HEK293 (cell line): ENCODE data around the gene KCNK15.

Source experiments
- KLF16 ChIP-seq: fragments of 450-650 bp; formaldehyde crosslinking; IDR thresholded peaks from 2 replicates; pipeline ENCODE4 v1.5.1; 2017; ENCODE audit warnings: missing biosample characterization, missing genetic modification characterization
- ZNF140 ChIP-seq: fragments of 450-650 bp; formaldehyde crosslinking; IDR thresholded peaks from 2 replicates; pipeline ENCODE4 v1.5.1; 2016; ENCODE audit warnings: missing biosample characterization, missing genetic modification characterization
- ZNF175 ChIP-seq: fragments of 450-650 bp; formaldehyde crosslinking; IDR thresholded peaks from 2 replicates; pipeline ENCODE4 v1.5.1; 2016; ENCODE audit warnings: missing biosample characterization, missing genetic modification characterization
- ZNF274 ChIP-seq, 2 experiments: fragments of 200-500 bp in 1 of 2; fragments of 450-650 bp in 1 of 2; sonication (Bioruptor generic) in 1 of 2; formaldehyde crosslinking in 1 of 2; IDR thresholded peaks; 2 replicates each; pipeline versions ENCODE4 v1.5.1 to v1.6.1; 2014 to 2016; ENCODE audit warnings: borderline replicate concordance in 1 of 2, inconsistent platforms in 1 of 2, low read length in 1 of 2, missing biosample characterization in 1 of 2, missing genetic modification characterization in 1 of 2
- ZNF404 ChIP-seq: fragments of 450-650 bp; formaldehyde crosslinking; IDR thresholded peaks from 2 replicates; pipeline ENCODE4 v1.5.1; 2017; ENCODE audit warnings: missing biosample characterization, missing genetic modification characterization
- ZNF510 ChIP-seq: fragments of 450-650 bp; formaldehyde crosslinking; IDR thresholded peaks from 2 replicates; pipeline ENCODE4 v1.5.1; 2018; ENCODE audit warnings: mild to moderate bottlenecking, missing genetic modification characterization, missing biosample characterization; ENCODE audit not compliant: insufficient replicate concordance
- ZNF600 ChIP-seq: fragments of 450-650 bp; formaldehyde crosslinking; IDR thresholded peaks from 2 replicates; pipeline ENCODE4 v1.5.1; 2016; ENCODE audit warnings: missing biosample characterization, missing genetic modification characterization
- ZNF621 ChIP-seq: fragments of 450-650 bp; formaldehyde crosslinking; IDR thresholded peaks from 2 replicates; pipeline ENCODE4 v1.5.1; 2017; ENCODE audit warnings: missing biosample characterization, missing genetic modification characterization
- TF ChIP-seq, protein P1 (sequence below): IDR thresholded peaks from 2 replicates; pipeline ENCODE4 v1.6.1; 2011; ENCODE audit warnings: mild to moderate bottlenecking, low read depth, low read length, borderline replicate concordance
- TF ChIP-seq, protein P2 (sequence below): fragments of 450-650 bp; formaldehyde crosslinking; conservative IDR thresholded peaks from 2 replicates; pipeline ENCODE4 v1.5.1; 2016; ENCODE audit warnings: low read depth, missing biosample characterization, missing genetic modification characterization
- TF ChIP-seq, protein P3 (sequence below): fragments of 450-650 bp; formaldehyde crosslinking; IDR thresholded peaks from 2 replicates; pipeline ENCODE4 v1.5.1; 2016; ENCODE audit warnings: missing biosample characterization, missing genetic modification characterization
- TF ChIP-seq, protein P4 (sequence below): fragments of 450-650 bp; formaldehyde crosslinking; IDR thresholded peaks from 2 replicates; pipeline ENCODE4 v1.5.1; 2016; ENCODE audit warnings: missing biosample characterization, missing genetic modification characterization
- TF ChIP-seq, protein P5 (sequence below): fragments of 450-650 bp; formaldehyde crosslinking; IDR thresholded peaks from 2 replicates; pipeline ENCODE4 v1.5.1; 2017; ENCODE audit warnings: missing biosample characterization, mild to moderate bottlenecking, missing genetic modification characterization, moderate library complexity

DNA sequence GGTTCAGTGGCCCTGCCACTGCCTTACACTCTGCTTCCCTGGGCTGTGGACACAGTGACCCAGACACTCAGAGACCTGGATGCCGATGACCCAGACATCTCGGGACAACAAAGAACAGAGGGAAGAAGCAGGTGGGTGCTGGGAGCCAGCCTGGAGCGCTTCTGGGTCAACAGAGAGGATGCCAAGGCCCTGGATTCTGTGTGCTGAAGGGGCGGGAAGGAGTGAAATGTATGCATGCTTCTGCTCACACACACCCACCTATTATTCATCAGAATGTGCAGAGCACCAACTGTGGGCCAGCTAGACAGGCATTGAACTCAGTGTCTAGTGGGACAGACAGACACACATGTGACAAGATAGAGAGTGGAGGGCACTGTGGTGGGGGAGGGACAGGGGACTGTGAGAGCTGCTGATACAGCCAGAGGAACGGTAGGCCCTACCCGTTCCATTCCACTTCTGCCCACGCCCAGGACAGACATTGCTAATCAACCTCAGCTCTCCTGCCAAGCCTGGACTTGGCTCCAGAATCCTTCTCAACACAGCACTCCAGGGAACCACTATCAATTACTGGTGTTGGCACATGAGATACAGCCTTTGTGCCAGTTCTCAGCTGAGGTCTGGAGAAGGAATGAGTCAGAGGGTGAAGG lies 20.2 kb downstream of the KCNK15 start:
- TF ChIP-seq ZNF274 (IDR thresholded peaks at IDR 0.05; ENCODE audit: low read length) (no peak), ZNF274 (tag by site-specific recombination; IDR thresholded peaks at IDR 0.05; ENCODE audit: borderline replicate concordance) (no peak), ZNF140 (tag by site-specific recombination) (no peak), ZNF621 (tag by site-specific recombination) (no peak), ZNF404 (tag by site-specific recombination) (no peak), ZNF510 (no peak), ZNF175 (tag by site-specific recombination) (no peak), KLF16 (tag by site-specific recombination) (no peak), ZNF600 (no peak)
- TF ChIP-seq, protein P1, sequence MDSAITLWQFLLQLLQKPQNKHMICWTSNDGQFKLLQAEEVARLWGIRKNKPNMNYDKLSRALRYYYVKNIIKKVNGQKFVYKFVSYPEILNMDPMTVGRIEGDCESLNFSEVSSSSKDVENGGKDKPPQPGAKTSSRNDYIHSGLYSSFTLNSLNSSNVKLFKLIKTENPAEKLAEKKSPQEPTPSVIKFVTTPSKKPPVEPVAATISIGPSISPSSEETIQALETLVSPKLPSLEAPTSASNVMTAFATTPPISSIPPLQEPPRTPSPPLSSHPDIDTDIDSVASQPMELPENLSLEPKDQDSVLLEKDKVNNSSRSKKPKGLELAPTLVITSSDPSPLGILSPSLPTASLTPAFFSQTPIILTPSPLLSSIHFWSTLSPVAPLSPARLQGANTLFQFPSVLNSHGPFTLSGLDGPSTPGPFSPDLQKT = no peak
- TF ChIP-seq, protein P2, sequence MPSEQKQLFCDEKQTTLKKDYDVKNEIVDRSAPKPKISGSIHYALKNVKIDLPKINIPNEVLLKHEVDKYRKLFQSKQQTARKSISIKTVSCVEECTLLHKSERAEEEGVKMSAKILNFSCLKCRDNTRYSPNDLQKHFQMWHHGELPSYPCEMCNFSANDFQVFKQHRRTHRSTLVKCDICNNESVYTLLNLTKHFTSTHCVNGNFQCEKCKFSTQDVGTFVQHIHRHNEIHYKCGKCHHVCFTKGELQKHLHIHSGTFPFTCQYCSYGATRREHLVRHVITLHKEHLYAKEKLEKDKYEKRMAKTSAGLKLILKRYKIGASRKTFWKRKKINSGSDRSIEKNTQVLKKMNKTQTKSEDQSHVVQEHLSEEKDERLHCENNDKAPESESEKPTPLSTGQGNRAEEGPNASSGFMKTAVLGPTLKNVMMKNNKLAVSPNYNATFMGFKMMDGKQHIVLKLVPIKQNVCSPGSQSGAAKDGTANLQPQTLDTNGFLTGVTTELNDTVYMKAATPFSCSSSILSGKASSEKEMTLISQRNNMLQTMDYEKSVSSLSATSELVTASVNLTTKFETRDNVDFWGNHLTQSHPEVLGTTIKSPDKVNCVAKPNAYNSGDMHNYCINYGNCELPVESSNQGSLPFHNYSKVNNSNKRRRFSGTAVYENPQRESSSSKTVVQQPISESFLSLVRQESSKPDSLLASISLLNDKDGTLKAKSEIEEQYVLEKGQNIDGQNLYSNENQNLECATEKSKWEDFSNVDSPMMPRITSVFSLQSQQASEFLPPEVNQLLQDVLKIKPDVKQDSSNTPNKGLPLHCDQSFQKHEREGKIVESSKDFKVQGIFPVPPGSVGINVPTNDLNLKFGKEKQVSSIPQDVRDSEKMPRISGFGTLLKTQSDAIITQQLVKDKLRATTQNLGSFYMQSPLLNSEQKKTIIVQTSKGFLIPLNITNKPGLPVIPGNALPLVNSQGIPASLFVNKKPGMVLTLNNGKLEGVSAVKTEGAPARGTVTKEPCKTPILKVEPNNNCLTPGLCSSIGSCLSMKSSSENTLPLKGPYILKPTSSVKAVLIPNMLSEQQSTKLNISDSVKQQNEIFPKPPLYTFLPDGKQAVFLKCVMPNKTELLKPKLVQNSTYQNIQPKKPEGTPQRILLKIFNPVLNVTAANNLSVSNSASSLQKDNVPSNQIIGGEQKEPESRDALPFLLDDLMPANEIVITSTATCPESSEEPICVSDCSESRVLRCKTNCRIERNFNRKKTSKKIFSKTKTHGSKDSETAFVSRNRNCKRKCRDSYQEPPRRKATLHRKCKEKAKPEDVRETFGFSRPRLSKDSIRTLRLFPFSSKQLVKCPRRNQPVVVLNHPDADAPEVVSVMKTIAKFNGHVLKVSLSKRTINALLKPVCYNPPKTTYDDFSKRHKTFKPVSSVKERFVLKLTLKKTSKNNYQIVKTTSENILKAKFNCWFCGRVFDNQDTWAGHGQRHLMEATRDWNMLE (tag by site-specific recombination) = no peak
- TF ChIP-seq, protein P3, sequence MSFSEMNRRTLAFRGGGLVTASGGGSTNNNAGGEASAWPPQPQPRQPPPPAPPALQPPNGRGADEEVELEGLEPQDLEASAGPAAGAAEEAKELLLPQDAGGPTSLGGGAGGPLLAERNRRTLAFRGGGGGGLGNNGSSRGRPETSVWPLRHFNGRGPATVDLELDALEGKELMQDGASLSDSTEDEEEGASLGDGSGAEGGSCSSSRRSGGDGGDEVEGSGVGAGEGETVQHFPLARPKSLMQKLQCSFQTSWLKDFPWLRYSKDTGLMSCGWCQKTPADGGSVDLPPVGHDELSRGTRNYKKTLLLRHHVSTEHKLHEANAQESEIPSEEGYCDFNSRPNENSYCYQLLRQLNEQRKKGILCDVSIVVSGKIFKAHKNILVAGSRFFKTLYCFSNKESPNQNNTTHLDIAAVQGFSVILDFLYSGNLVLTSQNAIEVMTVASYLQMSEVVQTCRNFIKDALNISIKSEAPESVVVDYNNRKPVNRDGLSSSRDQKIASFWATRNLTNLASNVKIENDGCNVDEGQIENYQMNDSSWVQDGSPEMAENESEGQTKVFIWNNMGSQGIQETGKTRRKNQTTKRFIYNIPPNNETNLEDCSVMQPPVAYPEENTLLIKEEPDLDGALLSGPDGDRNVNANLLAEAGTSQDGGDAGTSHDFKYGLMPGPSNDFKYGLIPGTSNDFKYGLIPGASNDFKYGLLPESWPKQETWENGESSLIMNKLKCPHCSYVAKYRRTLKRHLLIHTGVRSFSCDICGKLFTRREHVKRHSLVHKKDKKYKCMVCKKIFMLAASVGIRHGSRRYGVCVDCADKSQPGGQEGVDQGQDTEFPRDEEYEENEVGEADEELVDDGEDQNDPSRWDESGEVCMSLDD (tag by site-specific recombination) = no peak
- TF ChIP-seq, protein P4, sequence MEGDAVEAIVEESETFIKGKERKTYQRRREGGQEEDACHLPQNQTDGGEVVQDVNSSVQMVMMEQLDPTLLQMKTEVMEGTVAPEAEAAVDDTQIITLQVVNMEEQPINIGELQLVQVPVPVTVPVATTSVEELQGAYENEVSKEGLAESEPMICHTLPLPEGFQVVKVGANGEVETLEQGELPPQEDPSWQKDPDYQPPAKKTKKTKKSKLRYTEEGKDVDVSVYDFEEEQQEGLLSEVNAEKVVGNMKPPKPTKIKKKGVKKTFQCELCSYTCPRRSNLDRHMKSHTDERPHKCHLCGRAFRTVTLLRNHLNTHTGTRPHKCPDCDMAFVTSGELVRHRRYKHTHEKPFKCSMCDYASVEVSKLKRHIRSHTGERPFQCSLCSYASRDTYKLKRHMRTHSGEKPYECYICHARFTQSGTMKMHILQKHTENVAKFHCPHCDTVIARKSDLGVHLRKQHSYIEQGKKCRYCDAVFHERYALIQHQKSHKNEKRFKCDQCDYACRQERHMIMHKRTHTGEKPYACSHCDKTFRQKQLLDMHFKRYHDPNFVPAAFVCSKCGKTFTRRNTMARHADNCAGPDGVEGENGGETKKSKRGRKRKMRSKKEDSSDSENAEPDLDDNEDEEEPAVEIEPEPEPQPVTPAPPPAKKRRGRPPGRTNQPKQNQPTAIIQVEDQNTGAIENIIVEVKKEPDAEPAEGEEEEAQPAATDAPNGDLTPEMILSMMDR (tag by site-specific recombination) = no peak
- TF ChIP-seq, protein P5, sequence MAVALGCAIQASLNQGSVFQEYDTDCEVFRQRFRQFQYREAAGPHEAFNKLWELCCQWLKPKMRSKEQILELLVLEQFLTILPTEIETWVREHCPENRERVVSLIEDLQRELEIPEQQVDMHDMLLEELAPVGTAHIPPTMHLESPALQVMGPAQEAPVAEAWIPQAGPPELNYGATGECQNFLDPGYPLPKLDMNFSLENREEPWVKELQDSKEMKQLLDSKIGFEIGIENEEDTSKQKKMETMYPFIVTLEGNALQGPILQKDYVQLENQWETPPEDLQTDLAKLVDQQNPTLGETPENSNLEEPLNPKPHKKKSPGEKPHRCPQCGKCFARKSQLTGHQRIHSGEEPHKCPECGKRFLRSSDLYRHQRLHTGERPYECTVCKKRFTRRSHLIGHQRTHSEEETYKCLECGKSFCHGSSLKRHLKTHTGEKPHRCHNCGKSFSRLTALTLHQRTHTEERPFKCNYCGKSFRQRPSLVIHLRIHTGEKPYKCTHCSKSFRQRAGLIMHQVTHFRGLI (tag by site-specific recombination) = no peak
